Inflammatory macrophage treated with lipopolysaccharide for 1 hour (primary cell): ENCODE results near the gene TBRG4.

ENCODE experiments used
- DNase-seq, 2 donors: peaks; one replicate each; pipeline ENCODE4 v3.0.0-alpha.2; 2020 to 2022

Gene TBRG4

DNA sequence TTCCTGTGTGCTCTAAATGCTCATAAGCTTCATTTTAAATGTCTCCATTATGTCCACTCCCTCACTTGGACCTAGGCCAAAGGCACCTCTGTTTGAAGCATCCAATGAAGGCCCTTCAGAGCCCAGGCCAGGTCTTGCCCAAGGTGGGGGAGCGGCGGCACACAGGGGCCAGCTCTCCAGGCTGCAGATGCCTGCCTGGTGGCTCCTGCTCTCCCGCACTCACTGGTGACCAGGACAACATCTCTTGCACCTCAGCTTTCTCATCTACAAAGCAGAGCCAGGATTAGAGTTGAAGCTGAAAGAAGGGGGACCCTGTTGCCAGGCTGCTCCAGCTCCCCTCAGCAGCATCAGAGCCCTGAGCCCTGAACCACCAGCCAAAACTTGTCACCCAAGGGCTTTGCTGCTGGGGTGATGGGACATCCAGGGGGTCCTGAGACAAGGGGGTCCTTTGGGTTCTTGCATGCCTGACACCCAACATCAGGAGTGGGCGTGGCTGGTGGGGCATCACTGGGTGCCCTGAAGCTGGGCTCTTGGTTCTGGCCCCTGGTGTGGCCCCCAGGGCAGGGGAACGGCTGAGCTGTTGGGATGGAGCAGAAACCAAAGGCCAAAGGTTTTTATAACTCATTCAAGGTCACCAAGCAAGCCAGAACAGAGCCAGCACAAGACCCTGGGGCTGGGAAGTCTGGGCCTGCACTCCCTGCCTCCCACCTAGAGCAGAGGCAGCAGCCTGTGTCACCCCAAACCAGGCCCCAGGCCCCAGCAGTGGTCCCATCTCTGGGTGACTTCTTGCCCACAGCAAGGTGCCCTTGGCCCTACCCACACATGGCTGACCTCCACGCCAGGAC, 24.0 kb downstream of the TBRG4 start:
- no peak for DNase-seq

DNA sequence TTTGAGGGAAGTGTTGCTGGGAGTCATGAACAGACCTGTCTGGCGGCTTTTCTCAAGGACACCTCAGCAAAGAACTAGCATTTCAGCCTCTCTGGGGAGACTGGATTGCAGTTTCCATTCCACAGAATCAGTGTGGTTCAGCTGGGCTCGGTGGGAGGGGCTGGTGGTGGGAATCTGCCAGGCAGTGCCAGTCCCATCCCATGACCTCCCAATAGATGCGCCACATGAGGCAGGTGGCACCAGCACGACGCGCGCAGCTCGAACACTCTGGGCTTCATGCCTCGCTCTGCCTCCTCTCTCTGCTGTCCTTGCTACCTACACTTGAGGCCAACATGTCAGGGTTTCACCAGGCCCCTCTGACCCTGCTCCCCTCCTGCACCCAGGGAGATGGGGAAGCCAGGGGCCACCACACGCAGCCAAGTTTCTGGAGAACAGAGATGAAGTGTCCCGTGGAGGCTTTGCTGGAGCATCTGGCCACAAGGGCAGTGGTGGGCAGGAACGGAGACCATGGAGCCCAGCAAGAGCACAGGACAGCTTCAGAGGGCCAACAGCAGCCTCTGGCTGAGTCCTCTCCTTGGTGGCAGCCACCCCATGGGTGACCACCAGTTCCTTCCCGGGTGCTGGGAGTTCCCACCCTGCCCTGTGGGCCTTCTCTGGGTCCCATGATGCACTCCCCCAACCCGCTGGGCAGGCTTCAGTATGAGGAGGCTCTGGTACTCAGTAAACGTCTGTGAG, 25.0 kb downstream of the TBRG4 start:
- no peak for DNase-seq

DNA sequence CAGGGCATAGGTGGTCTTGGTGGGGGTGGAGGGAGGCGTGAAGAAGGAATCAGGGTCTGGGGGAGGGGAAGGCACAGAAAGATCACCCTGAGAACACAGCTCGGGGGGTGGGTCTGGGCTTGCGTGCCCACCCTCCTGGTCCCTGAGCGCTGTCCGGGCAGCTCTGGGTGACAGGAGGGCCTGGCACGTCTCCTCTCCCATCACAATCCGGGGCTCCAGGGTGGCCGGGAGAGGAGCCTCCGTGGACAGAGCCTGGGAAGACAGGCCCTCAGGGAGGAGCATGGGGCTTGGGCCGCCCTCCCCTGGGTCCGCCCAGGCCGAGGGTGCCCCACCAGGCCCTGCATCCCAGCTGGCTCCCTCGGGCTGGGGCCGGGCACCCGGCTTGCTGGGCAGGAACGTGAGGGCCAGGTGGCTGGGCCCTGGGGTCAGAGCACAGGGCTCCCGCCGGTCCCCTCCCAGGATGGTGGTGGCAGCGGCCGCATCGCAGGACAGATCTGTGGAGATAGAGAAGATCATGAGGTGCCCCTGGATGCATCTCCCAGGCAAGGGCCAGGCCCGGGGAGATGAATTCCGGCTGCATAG, 25.8 kb downstream of the TBRG4 start:
- DNase-seq = no peak

DNA sequence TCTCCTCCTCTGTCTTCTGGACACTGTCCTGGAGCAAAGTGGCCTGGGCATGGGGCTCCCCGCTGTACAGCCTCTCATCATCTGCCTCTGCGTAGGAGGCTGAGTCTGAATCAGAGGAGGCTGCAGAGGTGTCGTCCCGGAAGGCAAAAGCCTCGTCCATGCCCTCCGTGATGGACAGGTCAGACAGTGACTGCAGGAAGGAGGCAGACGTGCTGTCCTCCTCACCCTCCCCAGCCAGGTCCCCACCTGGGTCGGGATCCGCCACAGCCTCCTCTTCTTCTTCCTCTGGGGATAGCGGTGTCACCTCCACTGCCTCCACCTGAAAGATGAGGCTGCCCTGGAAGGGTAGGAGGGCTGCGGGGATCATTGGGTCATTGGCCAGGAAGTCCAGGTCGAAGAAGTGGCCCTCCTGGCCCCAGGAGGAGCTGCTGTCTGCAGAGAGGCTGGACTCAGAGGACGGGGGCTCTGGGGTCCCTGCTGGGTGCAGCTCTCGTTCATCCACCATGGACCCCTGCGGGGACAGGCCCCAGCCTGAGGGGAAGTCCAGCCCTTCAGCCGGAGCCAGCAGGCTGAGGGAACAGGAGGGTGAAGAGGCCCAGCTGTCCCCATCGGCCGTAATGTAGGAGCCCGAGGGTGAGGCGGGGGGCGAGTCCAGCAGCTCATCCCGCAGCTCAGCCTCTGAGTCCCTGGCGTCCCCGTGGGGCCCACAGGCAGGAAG, 26.4 kb downstream of the TBRG4 start:
- DNase-seq = no peak

DNA sequence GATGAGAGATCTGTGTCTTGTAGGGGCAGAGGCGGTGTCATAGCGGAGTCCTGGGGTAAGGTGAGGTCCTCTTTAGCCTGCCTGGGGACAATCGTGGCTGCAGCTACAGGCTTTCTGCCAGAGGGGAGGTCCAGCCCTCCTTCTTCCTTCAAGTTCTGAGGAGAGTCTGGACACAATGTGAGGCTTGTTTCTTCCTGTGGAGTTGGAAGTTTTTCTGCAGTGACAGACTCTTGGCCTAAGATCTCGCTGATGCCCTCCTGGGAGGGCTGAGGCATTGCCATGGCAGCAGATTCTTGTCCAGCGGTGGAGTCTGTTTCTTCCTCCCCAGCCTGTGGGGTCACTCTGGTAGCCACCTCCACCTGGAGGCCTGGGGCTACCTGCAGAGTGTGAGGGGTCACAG, 27.2 kb downstream of the TBRG4 start:
- no peak for DNase-seq

DNA sequence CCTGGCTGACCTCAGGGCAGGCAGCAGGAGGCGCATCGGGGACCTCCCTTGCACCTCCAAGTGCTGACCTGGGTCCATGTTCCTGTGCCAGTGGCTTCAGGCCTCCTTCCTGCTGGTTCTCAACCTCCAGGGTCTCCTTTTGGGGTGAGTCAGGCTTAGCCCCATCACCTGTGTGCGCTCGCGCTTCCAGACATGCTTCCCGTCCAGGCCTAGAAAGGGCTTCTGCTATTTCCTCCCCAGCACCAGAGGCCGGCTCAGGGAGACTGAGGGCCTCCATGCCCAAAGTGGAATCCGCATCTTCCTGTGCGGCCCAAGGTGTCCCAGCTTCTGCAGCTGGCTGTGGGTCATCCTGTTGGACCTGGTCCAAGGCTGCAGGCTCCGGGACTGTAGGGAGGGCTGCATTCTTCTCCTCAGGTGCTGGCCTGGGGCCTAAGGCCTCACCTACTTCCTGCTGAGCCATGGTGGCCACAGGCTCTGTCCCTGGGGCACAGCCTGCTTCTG, 28.6 kb downstream of the TBRG4 start:
- no peak for DNase-seq

DNA sequence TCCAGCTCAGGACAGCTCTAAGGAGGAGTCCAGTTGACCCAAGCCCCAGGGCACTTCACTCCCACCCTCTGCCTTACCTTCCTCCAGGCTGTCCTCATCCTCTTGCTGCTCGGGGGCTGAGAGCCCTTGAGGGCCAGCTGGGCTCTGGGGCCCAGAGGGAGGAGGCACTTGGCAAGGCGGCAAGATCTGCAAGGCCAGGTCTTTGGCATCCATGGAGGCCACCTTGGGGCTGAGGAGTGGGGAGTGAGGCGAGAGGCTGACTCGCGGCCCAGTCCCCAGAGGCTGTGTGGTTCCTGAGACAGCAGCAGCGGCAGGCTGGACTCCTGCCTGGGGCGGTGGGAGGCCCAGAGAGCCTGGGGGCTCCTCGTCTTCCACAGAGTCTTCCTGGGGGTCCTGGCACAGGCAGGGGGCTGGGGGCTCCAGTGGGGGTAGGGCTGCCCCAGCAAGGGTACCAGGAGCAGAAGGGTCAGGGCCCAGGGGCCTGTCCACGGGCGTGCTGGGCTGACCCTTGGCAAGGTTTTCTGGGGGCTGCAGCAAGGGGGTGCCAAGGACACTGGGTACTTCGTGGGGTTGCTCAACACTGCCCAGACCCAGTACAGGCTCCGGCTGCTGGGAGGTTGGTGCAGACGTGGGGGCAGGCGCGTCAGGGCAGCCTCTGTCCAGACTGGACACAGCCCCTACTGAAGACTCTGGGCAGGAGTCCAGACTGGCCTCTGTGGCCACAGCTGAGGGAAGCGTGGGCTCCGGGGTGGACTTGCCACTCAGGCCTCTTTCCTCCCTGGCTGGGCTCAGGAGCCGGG, 29.3 kb downstream of the TBRG4 start:
- no peak for DNase-seq

DNA sequence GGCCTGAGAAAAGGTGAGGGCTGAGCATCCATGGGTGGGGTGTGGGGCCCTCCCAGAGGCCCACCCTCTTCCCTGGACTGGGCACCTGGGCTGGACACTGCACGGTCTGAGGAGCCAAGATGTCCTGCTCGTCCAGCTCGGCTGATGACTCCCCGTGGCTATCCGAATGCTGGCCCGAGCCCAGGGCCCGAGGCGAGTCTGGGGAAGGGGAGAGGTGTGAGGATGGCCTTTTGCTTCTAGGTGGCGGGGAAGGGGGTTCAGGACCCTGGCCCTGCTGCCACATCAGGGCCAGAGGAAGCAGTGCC, 29.9 kb downstream of the TBRG4 start:
- no peak for DNase-seq

DNA sequence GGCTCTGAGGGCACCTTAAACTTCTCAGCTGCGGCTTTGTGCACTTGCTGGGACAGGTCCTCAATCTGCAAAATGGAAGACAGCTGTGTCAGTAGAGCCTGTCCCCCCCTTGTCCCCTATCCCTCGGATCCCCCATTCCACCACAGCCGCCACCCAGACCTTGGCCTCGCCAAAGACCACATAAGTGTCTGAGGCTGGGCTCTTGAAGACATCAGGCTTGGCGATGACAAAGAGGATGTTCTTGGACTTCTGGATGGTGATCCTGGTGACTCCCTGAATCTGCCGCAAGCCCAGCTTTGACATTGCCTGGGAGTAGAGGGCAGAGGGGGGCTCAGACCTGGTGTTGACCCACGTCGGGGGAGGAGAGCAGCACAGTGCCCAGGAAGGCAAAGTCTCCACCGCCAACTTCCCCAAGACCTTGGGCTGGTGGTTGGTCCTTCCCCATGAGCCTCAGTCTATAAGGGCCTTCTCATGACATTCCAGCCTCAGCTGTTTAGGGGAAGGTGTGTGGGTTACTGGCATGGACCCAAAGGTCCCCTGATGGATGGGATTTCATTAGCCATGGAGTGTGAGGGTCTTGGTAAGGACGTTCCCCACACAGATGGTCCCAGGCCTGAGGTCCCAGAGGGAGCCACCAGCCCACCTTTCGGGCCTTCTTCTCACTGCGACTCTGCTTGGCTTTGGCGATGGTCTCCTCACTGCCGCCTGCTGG, 30.4 kb downstream of the TBRG4 start:
- no peak for DNase-seq

DNA sequence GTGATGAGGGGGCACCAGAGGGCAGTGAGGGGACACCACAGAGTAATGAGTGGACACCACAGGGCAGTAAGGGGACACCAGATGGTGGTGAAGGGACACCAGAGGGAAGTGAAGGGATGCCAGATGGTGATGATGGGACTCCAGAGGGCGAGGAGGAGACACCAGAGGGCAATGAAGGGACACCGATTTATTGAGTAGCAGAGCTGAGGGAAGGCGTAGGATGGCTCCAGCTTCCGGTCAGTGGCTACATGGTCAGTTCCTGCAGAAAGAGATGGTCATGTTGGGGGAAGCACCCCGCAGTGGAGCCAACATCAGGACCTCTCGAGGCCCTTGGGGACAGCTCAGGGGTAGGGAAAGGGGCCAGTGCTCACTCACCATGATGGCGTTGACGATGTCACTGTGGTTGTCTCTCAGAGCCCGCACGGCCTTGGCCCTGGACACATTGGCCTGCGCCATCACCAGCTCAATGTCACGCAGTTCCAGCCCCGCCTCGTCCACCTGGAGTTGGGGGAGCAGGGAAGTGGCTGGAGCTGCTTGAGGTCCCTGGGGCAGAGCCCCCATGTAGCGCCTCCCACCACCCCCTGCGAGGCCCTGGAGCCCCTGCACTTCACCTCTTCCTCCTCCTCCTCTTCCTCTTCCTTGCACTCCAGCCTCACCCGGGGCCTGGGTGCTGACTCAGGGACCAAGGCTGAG, 31.1 kb downstream of the TBRG4 start:
- DNase-seq = no peak

DNA sequence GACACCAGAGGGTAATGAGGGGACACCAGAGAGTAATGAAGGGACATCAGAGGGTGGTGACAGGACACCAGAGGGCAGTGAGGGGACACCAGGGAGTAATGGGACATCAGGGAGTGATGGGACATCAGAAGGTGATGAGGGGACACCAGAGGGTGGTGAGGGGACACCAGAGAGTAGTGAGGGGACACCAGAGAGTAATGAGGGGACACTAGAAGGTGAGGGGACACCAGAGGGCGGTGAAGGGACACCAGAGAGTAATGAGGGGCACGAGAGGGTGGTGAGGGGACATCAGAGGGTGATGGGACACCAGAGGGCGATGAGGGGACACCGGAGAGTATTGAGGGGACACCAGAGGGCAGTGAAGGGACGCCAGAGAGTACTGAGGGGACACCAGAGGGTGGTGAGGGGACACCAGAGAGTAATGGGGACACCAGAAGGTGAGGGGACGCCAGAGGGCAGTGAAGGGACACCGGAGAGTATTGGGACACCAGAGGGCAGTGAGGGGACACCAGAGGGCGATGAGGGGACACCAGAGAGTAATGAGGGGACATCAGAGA, 33.3 kb downstream of the TBRG4 start:
- no peak for DNase-seq

DNA sequence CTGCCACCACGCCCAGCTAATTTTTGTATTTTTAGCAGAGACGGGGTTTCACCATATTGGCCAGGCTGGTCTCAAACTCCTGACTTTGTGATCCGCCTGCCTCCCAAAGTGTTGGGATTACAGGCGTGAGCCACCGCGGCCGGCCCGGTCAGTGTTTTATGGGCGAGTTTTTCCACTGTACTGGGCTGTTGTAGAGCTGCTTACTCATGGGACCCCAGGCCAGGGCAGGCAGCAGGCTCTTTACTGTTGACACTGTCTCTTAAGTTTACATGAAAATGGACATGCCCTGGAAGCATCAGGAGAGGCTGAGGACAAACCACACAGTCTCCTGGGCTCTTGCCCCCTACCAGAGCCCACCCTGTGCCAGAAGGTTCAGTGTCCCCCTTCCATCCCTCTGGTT, 33.9 kb downstream of the TBRG4 start:
- DNase-seq = no peak

DNA sequence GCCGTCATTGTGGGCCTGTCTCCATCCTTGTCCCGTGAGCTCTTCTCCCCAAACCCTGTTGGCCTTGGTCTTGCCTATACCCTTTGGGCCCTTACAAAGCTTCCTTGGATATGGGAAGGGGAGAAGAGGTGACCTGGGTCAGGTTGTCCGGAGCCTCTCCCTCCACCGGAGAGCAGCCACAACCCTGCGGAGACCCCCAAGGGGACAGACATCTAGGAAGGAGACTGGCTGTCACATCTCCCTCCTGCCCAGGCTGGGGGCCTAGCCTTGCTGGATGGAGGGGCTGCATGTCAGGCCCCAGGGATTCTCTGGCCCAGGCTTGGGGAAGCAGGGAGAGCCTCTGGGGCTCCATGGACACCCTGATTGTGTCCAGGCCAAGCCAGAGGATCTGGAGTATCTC, 34.6 kb downstream of the TBRG4 start:
- DNase-seq = no peak

DNA sequence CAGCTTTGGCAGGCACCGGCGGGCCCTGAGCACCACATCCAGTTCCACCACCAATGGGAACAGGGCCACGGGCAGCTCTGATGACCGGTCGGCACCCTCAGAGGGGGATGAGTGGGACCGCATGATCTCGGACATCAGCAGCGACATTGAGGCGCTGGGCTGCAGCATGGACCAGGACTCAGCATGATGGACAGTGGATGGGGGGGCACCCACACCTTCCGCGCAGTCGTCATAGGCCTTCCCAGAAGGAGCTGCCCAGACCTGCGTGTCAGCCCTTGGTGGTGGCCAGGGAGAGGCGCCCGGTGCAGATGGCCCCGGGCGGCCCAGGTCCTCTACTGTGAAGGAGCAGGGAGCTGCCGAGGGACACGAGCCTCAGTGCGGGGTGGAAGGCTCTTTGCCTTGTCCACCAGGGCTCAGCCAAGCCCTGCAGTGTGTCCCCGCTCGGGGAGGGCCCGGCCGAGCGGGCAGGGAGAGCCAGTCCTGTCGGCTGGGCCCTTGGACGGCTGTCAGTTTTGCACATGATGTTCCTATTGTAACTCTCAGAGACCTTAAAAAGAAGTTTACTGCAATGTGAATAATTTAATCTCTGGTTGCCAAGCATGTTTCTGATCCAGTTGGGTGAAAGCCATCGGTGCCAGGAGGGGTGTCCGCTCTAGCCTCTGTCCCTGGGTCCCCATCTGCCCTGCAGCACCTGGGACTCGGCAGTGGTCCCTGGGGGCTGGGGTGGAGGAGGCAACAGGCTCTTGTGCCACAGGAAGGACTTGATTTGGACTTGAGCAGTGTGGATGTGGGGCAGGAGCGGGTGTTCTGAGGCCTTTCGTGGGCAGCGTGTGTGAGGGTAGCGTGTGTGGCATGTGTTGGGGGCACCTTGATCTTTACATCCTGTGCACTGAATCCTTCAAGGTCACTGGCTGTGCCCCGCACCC, 35.4 kb downstream of the TBRG4 start:
- no peak for DNase-seq

DNA sequence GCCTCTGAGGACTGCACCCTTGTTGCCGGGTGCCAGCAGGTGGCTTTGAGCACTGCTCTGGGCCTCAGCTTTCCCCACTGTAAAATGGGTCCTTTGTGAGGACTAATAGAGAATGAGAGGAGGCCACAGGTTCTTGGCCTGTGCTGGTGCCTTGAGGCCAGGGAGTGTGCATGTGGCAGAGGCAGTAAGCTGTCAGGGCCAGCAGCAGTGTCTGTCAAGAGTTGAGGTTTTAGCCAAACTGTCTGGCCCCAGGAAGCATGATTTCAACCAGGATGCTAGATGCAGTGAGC, 36.2 kb downstream of the TBRG4 start:
- DNase-seq = no peak

DNA sequence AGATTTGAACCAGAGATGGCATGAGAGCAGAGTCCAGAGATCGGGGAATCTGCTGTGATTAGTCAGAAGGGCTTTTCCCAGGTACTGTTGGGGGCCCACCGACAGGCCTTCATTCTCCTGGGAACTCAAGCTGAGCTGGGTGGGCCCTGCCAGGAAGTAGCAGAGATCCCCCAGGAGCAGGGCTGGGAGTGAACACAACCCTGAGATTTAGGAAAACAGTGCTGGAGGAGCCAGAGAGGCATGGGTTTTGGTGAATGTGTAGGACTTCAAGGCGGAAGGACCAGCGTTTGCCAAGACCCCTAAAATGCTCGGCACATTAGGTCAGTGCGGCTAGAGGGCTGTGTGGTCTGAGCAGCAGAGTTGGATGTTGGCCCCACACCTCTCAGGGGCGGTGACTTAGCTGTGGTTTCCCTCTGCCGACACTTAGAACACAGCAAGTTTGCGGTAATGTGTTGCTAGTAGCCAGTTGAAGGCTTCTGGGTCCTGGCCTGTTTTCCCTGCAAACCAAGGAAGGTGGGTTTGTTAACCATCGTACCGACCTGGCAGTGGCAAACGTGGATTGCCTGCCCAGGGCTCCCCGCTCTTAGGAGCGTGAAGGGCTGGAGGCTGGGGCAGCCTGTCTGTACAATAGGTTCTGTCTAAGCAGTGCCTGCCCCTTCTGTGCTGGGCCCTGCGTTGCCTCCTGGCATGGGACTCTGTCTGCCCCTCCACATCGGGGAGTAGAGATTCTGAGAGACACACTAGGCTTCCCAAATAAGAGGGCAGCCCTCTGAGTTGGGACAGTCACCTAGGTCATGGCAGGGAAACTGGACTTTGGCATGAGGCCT, 36.8 kb downstream of the TBRG4 start:
- no peak for DNase-seq

DNA sequence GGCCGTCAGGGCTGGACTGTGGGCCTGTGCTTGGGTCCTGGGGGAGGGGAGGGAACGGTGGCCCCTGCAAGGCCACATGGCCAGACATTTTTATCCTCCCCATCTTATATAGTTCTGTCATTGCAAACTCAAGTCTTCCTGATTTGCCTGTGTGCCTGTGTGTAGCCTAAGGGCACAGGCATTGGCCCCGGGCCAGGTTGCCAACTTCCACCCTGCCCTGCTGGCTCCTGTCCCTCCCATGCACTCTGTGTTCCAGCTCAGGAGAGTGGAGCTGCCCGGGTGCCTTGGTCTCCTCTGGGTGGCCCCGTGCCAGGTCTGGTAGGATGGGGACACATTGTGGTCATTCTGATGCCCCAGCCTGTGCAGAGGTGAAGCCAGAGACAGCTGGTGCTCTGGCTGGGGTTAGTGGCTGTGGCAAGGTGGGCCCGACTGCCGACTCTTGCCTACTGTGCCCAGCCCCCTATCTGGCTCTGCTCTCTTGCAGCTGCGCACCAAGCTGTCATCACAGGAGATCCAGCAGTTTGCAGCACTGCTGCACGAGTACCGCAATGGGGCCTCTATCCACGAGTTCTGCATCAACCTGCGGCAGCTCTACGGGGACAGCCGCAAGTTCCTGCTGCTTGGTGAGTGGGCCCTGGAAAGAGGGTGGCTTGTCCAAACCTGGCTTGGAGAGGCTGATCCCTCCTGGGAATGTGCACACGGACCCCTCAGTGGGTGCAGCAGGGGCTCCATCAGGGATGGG, 37.5 kb downstream of the TBRG4 start:
- DNase-seq = no peak
